HG03521 (cell line): ENCODE measurements around the gene ANO9.
"Not testable (repeated sequence)": the region's sequence is repeated elsewhere in the genome, so short reads cannot be mapped to it uniquely, and the experiment has no call there.

Source experiments
- ATAC-seq: cut with Tn5 transposase; IDR thresholded peaks from one replicate; pipeline ENCODE4 v1.9.1; 2021; ENCODE audit warnings: mild to moderate bottlenecking, moderate library complexity; ENCODE audit not compliant: unreplicated experiment

Gene ANO9

GRCh38 chr11:405323-405953 lies 36.4 kb downstream of the ANO9 start:
- ATAC-seq, result no peak

GRCh38 chr11:404551-405264 lies 37.1 kb downstream of the ANO9 start:
- no peak for ATAC-seq

GRCh38 chr11:403761-404431 lies 37.9 kb downstream of the ANO9 start:
- ATAC-seq, result no peak

- no peak for ATAC-seq
Observed at GRCh38 chr11:403021-403760, 38.6 kb downstream of the ANO9 start.

- ATAC-seq, result not testable (repeated sequence)
Observed at GRCh38 chr11:401196-401595, 40.6 kb downstream of the ANO9 start.

GRCh38 chr11:400241-400689 lies 41.5 kb downstream of the ANO9 start:
- ATAC-seq, result no peak

GRCh38 chr11:399731-400211 lies 42.0 kb downstream of the ANO9 start:
- no peak for ATAC-seq

GRCh38 chr11:398826-399225 lies 43.0 kb downstream of the ANO9 start:
- ATAC-seq, result no peak

- ATAC-seq, result no peak
Observed at GRCh38 chr11:396948-397548, 44.8 kb downstream of the ANO9 start.

GRCh38 chr11:396511-396947 lies 45.3 kb downstream of the ANO9 start:
- no peak for ATAC-seq

GRCh38 chr11:395866-396265 lies 45.9 kb downstream of the ANO9 start:
- ATAC-seq, result no peak

GRCh38 chr11:394858-395655 lies 46.8 kb downstream of the ANO9 start:
- no peak for ATAC-seq

- ATAC-seq, result no peak
Observed at GRCh38 chr11:394034-394857, 47.6 kb downstream of the ANO9 start, which contains the start of gene PKP3. Gene PKP3 (plus strand): TSS chr11:394209. CDS start chr11:394293, 84 bp downstream.

- ATAC-seq, result no peak
Observed at GRCh38 chr11:393219-394033, 48.4 kb downstream of the ANO9 start.

GRCh38 chr11:392102-392777 lies 49.6 kb downstream of the ANO9 start:
- ATAC-seq, result no peak

- no peak for ATAC-seq
Observed at GRCh38 chr11:391117-392017, 50.4 kb downstream of the ANO9 start.
